ENCODE measurements around the gene PDIA2. TPM values are rescaled to one million over a fixed set of nuclear protein-coding genes. Genes with fewer than 3 reads are reported as not detected.
A peak's percentile ranks its signal among the peaks of the same experiment; 100 is the strongest.

Gene PDIA2
- total and polyA plus RNA-seq, 8 donors, result 32.3 to 932 (median 118) TPM; not detected in 1

DNA sequence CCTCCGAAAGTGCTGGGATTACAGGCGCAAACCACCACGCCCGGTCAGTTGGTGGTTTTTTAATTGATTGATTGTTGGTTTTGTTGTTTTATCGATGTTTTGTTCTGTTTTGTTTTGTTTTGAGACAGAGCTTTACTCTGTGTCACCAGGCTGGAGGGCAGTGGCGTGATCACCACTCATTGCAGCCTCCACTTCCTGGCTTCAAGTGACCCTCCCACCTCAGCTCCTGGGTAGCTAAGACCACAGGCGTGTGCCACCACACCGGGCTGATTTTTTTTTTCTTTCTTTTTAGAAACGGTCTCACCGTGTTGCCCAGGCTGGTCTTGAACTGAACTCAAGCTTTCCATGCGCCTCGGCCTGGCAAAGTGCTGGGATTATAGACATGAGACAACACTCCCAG lies 35.9 kb upstream of the PDIA2 start:
- DNase-seq, result no peak
- TF ChIP-seq CTCF (IDR thresholded peaks at IDR 0.05) (no peak), POLR2A (IDR thresholded peaks at IDR 0.05) (no peak), POLR2AphosphoS5 (IDR thresholded peaks at IDR 0.05) (no peak), EP300 (IDR thresholded peaks at IDR 0.05) (no peak)
- Histone ChIP-seq H3K36me3 (peaks cover 5 to 37% (median 21%) of the 10 kb centered on the region in 4 donors), H3K4me3 (no peak overlapping the region), H3K27ac (no peak overlapping the region), H3K27me3 (no peaks in the 10 kb centered on the region), H3K4me1 (peaks cover 0 to 23% (median 13%) of the 10 kb centered on the region in 4 donors), H3K9me3 (no peaks in the 10 kb centered on the region)
- 93 to 96% (median 94%) methylated on average over 12 of the region's 12 CpGs for WGBS, 5 donors
- intact Hi-C loops (cut with DNase I; ENCODE audit: low total_unique reads), result no loop called here

- DNase-seq, result no peak
- TF ChIP-seq POLR2AphosphoS5 (IDR thresholded peaks at IDR 0.05) (no peak), CTCF (IDR thresholded peaks at IDR 0.05) (no peak), POLR2A (IDR thresholded peaks at IDR 0.05) (no peak), EP300 (IDR thresholded peaks at IDR 0.05) (no peak)
- no peaks in the 10 kb centered on the region for H3K9me3 ChIP-seq
- intact Hi-C loops (cut with DNase I; ENCODE audit: low total_unique reads), result no loop called here
- H3K27me3 ChIP-seq, result no peaks in the 10 kb centered on the region
- no peak overlapping the region for H3K4me3 ChIP-seq
- H3K27ac ChIP-seq, result peak overlapping the region in 1 of 5 donors; percentile 71
- H3K36me3 ChIP-seq, result peaks cover 9 to 56% (median 31%) of the 10 kb centered on the region in 4 donors
- H3K4me1 ChIP-seq, result peaks cover 6 to 34% (median 25%) of the 10 kb centered on the region in 4 donors
- WGBS, 5 donors, result 81 to 90% (median 86%) methylated on average over 11 to 12 of the region's 12 CpGs
Measured at GRCh38 chr16:249431-249830, 33.5 kb upstream of the PDIA2 start.

GRCh38 chr16:252366-253337 lies 30.3 kb upstream of the PDIA2 start:
- 33 to 53% (median 39%) methylated on average over 30 of the region's 30 CpGs for WGBS, 5 donors
- peak in 1 of 2 donors; percentile 72 for DNase-seq
- H3K27ac ChIP-seq, result peak overlapping the region; percentile 23 to 64 (median 51)
- TF ChIP-seq CTCF (IDR thresholded peaks at IDR 0.05), result no peak
- TF ChIP-seq POLR2AphosphoS5 (IDR thresholded peaks at IDR 0.05), result no peak
- no peak for TF ChIP-seq EP300 (IDR thresholded peaks at IDR 0.05)
- TF ChIP-seq POLR2A (IDR thresholded peaks at IDR 0.05), result no peak
- no peaks in the 10 kb centered on the region for H3K9me3 ChIP-seq
- intact Hi-C loops (cut with DNase I; ENCODE audit: low total_unique reads), result no loop called here
- no peaks in the 10 kb centered on the region for H3K27me3 ChIP-seq
- peaks cover 6 to 34% (median 25%) of the 10 kb centered on the region in 4 donors for H3K4me1 ChIP-seq
- H3K4me3 ChIP-seq, result peak overlapping the region in 3 of 4 donors; percentile 1 to 10 (median 7)
- H3K36me3 ChIP-seq, result peaks cover 22 to 86% (median 57%) of the 10 kb centered on the region in 4 donors

GRCh38 chr16:253833-254232 lies 29.1 kb upstream of the PDIA2 start:
- DNase-seq, result peak in 1 of 2 donors; percentile 79
- H3K36me3 ChIP-seq, result peaks cover 22 to 82% (median 57%) of the 10 kb centered on the region in 4 donors
- 69 to 93% (median 73%) methylated on average over 3 to 6 of the region's 6 CpGs for WGBS, 5 donors
- intact Hi-C loops (cut with DNase I; ENCODE audit: low total_unique reads), result no loop called here
- no peaks in the 10 kb centered on the region for H3K9me3 ChIP-seq
- no peak overlapping the region for H3K4me3 ChIP-seq
- H3K27ac ChIP-seq, result peak overlapping the region in 1 of 5 donors; percentile 20
- no peaks in the 10 kb centered on the region for H3K27me3 ChIP-seq
- peaks cover 6 to 34% (median 25%) of the 10 kb centered on the region in 4 donors for H3K4me1 ChIP-seq
- TF ChIP-seq POLR2A (IDR thresholded peaks at IDR 0.05) (no peak), EP300 (IDR thresholded peaks at IDR 0.05) (no peak), CTCF (IDR thresholded peaks at IDR 0.05) (no peak), POLR2AphosphoS5 (IDR thresholded peaks at IDR 0.05) (no peak)
